Measurements from ENCODE around the gene PRICKLE4.
"Not testable (repeated sequence)": the region's sequence is repeated elsewhere in the genome, so short reads cannot be mapped to it uniquely, and the experiment has no call there.

The PRICKLE4 gene

GRCh38 chr6:41746107-41746506, 34.5 kb upstream of the PRICKLE4 start:
- DNase-seq = no peak

- no peak for DNase-seq
These were observed 33.1 kb upstream of the PRICKLE4 start, which contains the start of gene PGC for GRCh38 chr6:41747256-41748101. PGC (minus strand) TSS chr6:41747397; CDS start chr6:41747334, 63 bp downstream.

- no peak for DNase-seq
These were observed 32.5 kb upstream of the PRICKLE4 start for GRCh38 chr6:41748102-41748477.

- DNase-seq = no peak
These were observed 32.0 kb upstream of the PRICKLE4 start for GRCh38 chr6:41748542-41748941.

- no peak for DNase-seq
These were observed 30.2 kb upstream of the PRICKLE4 start for GRCh38 chr6:41750374-41750773.

GRCh38 chr6:41755895-41756294, 24.7 kb upstream of the PRICKLE4 start:
- no peak for DNase-seq

GRCh38 chr6:41756354-41756753, 24.2 kb upstream of the PRICKLE4 start:
- DNase-seq = no peak

GRCh38 chr6:41757271-41757670, 23.3 kb upstream of the PRICKLE4 start:
- DNase-seq = peak; percentile 4

GRCh38 chr6:41757931-41758640, 22.5 kb upstream of the PRICKLE4 start:
- DNase-seq = no peak

GRCh38 chr6:41758641-41759035, 21.9 kb upstream of the PRICKLE4 start:
- no peak for DNase-seq

GRCh38 chr6:41759106-41759904, 21.3 kb upstream of the PRICKLE4 start:
- no peak for DNase-seq

- DNase-seq = no peak
These were observed 20.5 kb upstream of the PRICKLE4 start for GRCh38 chr6:41759905-41760579.

GRCh38 chr6:41763470-41763869, 17.1 kb upstream of the PRICKLE4 start:
- DNase-seq = no peak

GRCh38 chr6:41766043-41766664, 14.4 kb upstream of the PRICKLE4 start:
- not testable (repeated sequence) for DNase-seq

- no peak for DNase-seq
These were observed 13.3 kb upstream of the PRICKLE4 start for GRCh38 chr6:41767112-41767833.

- DNase-seq = no peak
These were observed 11.9 kb upstream of the PRICKLE4 start for GRCh38 chr6:41768545-41769308.

- DNase-seq = no peak
These were observed 11.2 kb upstream of the PRICKLE4 start for GRCh38 chr6:41769376-41769775.

- no peak for DNase-seq
These were observed 10.1 kb upstream of the PRICKLE4 start for GRCh38 chr6:41770381-41771057.

GRCh38 chr6:41771058-41771983, 9.3 kb upstream of the PRICKLE4 start:
- DNase-seq = no peak

Measured in NCI-H2171 treated with DMSO at 0.1 percent for 48 hours (cell line).